ENCODE data around the gene MYO1G. TPM values are rescaled to one million over a fixed set of nuclear protein-coding genes. Genes with fewer than 3 reads are reported as not detected.
A peak's percentile ranks its signal among the peaks of the same experiment; 100 is the strongest.

The MYO1G gene
- total RNA-seq, 1 experiment from 2014 or later, result 0.11 TPM

GRCh38 chr7:44964384-44964830 is 14.4 kb downstream of the MYO1G start:
- Histone ChIP-seq H4K20me1 (ENCODE audit: low read length) (no peaks in the 10 kb centered on the region), H3K9me2 (replicated peaks; ENCODE audit: low read length) (no peaks in the 10 kb centered on the region), H3F3A (ENCODE audit: low read length, unreplicated experiment) (no peaks in the 10 kb centered on the region), H3K9ac (ENCODE audit: low read length) (no peak overlapping the region), H3K4me2 (ENCODE audit: low read length) (no peak overlapping the region), H2AFZ (ENCODE audit: low read length) (no peak overlapping the region), H3K27me3 (ENCODE audit: low read length) (no peaks in the 10 kb centered on the region), H3K36me3 (ENCODE audit: low read depth, low read length) (no peaks in the 10 kb centered on the region), H3K4me3 (ENCODE audit: low read length) (no peak overlapping the region), H3K27ac (ENCODE audit: low read length) (no peak overlapping the region), H3K79me2 (ENCODE audit: low read length) (no peaks in the 10 kb centered on the region), H3K9me3 (ENCODE audit: low read length) (no peaks in the 10 kb centered on the region), H3K4me1 (ENCODE audit: insufficient read depth, low read length) (no peaks in the 10 kb centered on the region)
- ChIA-PET CTCF (interaction anchor here (0.6 kb wide), 1 partner anchor 120 kb away, joined by 3 read pairs; no protein-coding TSS in a partner anchor), POLR2A (ENCODE audit: unreplicated experiment) (no interaction called here)
- no TSS peak for BruUV-seq (replicated peaks)
- ATAC-seq (peak; percentile 65), DNase-seq (no peak)
- TF ChIP-seq CTCF (conservative IDR thresholded peaks at IDR 0.05; ENCODE audit: low read depth, low read length) (peak; percentile 52), EZH2phosphoT487 (IDR thresholded peaks at IDR 0.05; ENCODE audit: borderline replicate concordance, low read length) (no peak)
- intact Hi-C loops (cut with micrococcal nuclease), result no loop called here

- Histone ChIP-seq H4K20me1 (ENCODE audit: low read length) (no peaks in the 10 kb centered on the region), H3K9ac (ENCODE audit: low read length) (no peak overlapping the region), H3K27me3 (ENCODE audit: low read length) (no peaks in the 10 kb centered on the region), H3K27ac (ENCODE audit: low read length) (no peak overlapping the region), H3K4me3 (ENCODE audit: low read length) (no peak overlapping the region), H2AFZ (ENCODE audit: low read length) (no peak overlapping the region), H3K4me1 (ENCODE audit: insufficient read depth, low read length) (no peaks in the 10 kb centered on the region), H3K9me2 (replicated peaks; ENCODE audit: low read length) (no peaks in the 10 kb centered on the region), H3F3A (ENCODE audit: low read length, unreplicated experiment) (no peaks in the 10 kb centered on the region), H3K9me3 (ENCODE audit: low read length) (no peaks in the 10 kb centered on the region), H3K36me3 (ENCODE audit: low read depth, low read length) (no peaks in the 10 kb centered on the region), H3K79me2 (ENCODE audit: low read length) (no peaks in the 10 kb centered on the region), H3K4me2 (ENCODE audit: low read length) (no peak overlapping the region)
- DNase-seq (no peak), ATAC-seq (no peak)
- intact Hi-C loops (cut with micrococcal nuclease), result no loop called here
- BruUV-seq (replicated peaks), result no TSS peak
- TF ChIP-seq EZH2phosphoT487 (IDR thresholded peaks at IDR 0.05; ENCODE audit: borderline replicate concordance, low read length), result no peak
- no peak for TF ChIP-seq CTCF (conservative IDR thresholded peaks at IDR 0.05; ENCODE audit: low read depth, low read length)
- TF ChIP-seq EZH2 (IDR thresholded peaks at IDR 0.05; ENCODE audit: low read length, unreplicated experiment), result no peak
- ChIA-PET CTCF (interaction anchor here (0.6 kb wide), 1 partner anchor 119 kb away, joined by 3 read pairs; no protein-coding TSS in a partner anchor), POLR2A (ENCODE audit: unreplicated experiment) (no interaction called here)
Observed at GRCh38 chr7:44963364-44964290, 15.2 kb downstream of the MYO1G start.
